Eye (tissue), 1 donor: ENCODE measurements around the gene ITPRIP.

ENCODE experiments used
- DNase-seq: peaks from one replicate; pipeline ENCODE4 v3.0.0-alpha.2; 2015

The ITPRIP gene

GRCh38 chr10:104325436-104326435 is 12.5 kb downstream of the ITPRIP start:
- no peak for DNase-seq

GRCh38 chr10:104324931-104325330 is 13.3 kb downstream of the ITPRIP start:
- no peak for DNase-seq

- DNase-seq = no peak
These were observed 14.0 kb downstream of the ITPRIP start for GRCh38 chr10:104324221-104324686.

DNA sequence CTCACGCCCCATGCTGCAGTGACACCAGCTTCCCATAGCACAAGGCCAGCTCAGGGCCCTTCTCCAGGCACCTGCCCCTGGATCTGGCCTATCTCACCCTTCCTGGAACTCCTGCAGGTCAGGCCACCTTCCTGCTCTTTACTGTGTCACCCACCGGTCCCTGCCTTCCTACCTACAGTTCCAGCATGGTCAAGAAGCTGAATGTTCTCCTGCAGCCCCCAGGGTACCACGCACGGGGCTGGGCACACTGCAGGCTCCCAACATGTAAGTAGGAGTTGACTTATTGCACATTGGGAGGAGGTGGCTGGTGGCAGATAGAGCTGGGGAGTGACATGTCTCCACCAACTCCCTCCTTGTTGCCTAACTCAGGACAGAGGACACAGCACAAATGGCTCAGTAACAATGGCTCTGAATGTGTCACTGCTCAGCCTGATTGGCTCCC is 14.5 kb downstream of the ITPRIP start:
- DNase-seq = no peak

- DNase-seq = no peak
These were observed 15.2 kb downstream of the ITPRIP start for GRCh38 chr10:104323085-104323484.

GRCh38 chr10:104322416-104322782 is 15.9 kb downstream of the ITPRIP start:
- no peak for DNase-seq

DNA sequence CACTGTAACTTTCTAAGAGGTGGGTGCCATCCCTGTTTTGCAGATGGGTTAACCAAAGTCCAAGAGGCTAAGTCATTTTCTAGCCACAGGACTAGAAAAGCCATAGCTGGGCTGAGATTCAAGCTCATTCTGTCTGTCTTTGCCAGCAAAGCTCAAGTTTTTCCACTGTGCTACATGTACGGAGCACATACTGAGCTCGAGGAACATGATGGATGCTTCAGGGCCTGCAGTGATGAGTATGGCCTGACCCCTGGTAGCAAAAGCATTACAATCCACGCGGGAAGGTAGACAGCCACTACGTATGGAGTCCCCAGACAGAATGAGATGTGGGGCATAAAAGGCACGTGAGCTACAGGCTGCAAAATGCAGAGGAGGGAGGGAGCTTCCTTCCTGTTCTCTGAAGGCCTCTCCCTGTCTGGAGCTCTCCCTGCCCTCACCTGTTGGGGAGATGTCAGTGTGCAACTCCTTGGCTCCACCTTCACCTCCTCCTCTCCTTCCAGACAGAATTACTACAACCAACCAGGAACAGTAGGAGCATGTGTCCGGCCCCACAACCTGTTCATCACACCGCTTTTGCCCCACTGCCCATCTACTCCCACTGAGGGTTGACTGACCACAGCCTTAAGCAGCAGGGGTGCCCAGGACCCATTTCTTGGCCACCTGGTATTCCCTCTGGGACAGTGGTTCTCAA is 16.4 kb downstream of the ITPRIP start:
- DNase-seq = no peak

- no peak for DNase-seq
These were observed 17.0 kb downstream of the ITPRIP start for GRCh38 chr10:104321226-104321625.

DNA sequence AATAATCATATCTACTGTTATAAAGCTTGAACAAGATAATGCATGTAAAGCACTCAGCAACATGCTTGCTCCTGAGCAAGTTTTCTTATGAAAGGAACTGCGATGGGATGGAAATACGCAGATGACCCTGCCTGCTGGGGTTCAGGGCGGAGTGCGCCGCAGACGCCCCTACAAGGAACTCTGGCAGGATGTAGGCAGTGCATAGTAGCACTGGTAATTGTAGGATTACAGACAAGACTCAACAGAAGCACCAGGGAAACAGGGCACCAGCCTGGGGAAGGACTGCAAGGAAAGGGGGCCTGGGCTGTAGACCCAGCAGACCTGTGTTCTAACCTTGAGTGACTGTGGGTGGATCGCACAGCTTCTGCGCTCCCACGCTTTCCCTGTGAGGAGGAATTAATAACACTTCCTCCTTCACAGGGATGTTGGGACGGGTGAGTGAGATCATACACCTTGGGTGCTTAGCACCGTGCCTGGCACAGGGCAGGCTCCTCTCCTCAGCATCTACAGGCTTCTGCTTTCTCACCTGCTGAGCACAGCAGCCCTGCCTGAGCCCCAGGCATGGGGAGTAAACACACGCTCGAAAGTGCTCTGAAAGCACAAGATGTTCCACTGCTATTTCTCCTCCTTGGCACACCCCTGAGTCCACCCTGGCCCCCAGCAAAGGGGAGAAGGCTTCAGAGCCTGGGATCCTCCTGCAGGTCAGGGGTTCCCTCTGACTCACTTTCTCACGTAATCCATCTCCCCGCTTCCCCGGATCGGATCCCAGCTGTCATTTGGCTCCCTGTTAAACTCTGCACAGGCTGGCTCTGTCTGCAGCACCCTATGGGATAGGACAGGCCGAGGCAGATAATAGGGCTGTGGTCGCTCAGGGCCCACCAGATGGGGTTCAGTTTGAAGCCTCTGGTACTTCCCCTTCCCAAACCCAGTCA is 19.2 kb downstream of the ITPRIP start:
- no peak for DNase-seq

DNA sequence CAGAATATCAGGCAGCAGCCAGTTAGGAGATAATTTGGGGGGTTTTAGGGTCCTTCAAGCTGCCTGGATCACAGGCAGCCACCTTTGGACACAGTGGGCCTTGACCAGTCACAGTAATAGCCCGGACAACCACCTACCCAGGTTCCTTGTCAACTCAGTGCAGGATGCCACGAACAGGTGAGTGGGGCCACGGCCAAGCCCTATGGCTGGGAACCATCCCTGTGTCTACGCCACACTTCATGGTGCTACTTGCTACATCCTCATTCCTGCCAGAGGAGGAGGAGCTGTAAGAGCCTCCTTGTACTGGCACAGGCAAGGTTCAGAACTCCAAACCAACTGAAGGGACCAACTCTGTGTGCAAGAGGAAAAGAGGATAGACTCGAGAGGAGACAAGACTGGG is 19.9 kb downstream of the ITPRIP start:
- DNase-seq = no peak

DNA sequence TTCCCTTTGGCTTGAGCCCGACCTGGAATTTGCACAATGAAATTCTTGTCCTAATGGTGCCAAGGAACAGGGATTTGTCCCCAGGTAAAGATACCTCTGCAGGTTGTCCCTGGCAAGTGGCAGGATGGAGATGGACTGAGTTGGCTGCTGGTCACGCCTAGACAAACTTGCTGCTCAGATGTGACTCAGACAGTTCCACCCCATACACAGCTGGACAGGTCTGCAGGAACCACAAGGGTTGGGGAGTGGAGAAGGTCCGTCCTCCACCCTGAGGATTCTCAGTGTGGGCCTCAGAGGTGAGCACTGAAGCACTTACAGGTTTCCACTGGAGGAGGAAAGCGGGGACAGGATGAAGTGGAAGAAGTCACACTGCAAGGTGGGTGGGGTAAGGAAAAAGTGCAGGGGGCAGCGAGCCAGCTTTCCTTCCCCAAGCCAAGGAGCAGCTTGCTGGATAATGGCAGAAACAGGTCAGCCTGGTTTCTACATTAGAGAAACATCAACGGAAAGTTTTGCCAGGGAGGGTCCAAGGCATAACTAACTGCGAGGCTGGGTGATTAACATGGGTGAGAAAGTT is 20.5 kb downstream of the ITPRIP start:
- DNase-seq = no peak

DNA sequence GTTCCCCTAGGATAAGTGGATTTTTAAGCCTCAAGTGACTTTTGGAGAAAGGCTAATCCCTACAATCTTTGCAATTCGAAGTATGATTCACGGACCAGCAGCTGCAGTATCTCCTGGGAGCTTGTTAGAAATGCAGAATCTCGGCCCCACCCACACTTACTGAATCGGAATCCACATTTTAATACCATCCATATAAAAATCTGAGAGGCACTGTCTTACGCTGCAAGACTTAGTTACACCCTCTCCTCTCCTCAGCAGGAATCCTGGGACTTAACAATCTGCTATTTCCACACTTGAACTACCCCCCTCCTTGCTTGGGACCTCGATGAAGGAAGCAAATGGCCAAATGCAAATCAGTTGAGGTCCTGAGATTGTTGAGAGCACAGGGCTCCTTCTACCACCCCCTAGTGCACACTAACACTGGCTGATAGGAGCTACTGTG is 21.0 kb downstream of the ITPRIP start:
- no peak for DNase-seq

DNA sequence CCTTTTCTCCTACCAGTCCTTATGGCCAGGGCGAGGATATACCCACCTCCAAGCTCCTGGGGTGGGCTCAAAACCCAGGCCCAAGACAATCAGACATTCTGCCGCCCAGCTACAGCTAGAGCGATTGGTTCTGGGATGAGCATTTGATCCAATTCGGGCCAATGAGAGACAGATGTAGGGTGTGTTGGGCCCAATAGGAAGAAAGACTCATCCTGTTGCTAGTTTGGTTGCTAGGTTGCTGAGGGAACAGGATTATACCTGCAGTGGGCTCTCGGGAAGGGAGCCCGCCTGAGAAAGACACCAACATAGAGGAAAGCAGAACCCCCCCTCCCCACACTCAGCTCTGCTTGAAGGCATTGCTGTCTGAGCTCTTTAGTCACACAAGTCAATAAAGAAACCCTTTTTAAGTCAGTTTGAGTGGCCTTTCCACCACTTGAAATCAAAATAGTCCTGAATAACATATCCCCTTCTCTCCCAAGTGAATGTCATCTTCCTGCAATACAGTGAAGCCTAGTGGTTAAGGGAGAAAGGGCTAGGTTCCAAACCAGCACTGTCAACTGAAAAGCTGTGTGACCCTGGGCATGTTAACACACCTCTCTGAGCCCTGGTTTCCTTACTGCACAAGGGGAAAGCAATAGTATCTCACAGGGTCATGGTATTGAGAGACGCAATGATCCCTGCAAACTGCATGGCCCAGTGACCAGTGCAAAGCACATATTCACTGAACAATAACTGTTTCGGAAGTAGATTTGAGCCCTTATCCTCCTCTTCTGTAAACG is 21.8 kb downstream of the ITPRIP start:
- DNase-seq = no peak

GRCh38 chr10:104315486-104315921 is 22.8 kb downstream of the ITPRIP start:
- no peak for DNase-seq

DNA sequence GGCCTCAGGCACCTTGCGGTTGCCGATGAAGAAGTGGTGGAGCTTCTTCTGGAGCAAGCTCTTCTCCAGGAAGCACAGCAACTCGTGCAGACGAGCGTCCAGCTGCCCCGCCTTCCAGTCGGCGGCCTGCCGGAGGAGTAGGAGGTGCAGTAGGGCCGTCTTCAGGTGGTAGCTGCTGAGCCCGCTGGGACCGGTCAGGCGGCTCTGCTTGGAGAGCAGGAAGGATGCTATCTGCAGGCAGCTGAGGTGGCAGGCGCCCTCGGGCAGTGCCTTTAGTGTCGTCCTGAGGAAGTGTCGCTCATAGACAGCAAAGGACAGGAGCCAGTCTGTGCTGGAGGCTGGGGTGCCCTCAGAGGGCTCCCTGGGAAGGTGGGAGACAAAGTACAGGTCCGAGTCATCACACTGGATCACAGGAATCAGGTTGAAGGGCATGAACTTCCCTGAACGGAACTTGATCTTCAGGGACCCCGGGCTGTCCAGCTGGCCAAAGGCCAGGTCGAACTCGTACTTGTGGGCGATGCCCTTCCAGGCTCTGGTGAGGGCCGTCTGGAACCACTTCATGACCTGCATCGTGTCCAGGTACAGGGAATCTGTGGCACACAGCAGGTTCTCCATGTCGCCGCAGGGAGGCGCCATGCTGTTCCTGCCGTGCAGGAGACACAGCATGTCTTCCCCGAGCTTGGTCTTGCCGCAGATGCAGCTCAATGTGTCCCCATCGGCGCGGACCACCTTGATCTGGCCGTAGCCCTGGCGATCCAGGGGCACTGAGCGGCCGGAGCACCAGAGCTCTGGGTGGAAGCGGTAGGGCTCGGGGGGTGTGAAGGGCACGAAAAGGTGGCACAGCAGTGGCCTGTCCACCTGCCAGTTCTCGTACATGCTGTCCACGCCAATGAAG is 23.4 kb downstream of the ITPRIP start:
- DNase-seq = no peak

GRCh38 chr10:104311184-104311720 is 27.0 kb downstream of the ITPRIP start:
- no peak for DNase-seq

DNA sequence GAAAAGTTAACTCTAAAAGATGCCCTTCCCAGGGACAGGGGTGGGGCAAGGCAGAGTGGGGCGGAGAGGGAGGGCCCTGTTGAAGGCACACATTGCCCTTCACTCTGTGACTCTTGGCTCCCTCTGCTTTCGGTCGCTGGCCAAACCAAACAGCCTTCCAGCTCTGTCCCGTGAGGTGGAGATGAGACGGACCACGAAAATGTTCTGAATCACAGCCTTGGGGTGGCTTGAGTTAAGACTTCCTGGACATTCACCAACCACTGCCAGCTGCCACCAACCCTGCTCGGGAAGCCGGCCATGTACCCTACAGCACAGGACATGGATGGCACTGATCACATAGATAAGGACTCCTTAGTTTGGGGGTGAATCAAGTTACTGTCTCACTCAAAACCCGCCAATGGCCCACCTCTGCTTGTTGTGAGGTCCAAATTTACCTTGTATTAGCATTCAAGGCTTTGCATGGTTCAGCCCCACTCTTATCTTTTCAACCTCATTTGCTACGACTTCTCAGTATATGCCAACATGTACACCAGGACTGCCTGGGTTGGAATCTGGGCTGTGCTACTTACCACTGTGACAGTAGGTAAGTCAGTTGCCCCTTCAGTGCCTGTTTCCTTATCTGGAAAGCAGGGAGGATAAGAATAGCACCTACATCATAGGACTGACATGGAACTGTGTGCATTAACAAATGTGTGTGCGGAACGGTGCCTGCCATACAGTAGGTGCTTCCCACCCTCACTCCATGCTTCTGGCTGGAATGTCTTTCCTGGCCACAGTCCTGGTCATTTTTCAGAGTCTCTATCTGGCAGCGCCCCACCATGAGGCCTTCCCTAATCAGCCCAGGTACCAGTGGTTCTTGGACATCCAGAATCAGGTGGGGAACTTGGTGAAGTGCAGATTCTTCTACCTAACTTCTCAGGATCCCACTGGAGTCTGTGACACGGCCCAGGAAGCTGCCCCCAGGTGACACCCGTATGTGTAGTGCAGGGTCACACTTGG is 28.0 kb downstream of the ITPRIP start:
- no peak for DNase-seq

DNA sequence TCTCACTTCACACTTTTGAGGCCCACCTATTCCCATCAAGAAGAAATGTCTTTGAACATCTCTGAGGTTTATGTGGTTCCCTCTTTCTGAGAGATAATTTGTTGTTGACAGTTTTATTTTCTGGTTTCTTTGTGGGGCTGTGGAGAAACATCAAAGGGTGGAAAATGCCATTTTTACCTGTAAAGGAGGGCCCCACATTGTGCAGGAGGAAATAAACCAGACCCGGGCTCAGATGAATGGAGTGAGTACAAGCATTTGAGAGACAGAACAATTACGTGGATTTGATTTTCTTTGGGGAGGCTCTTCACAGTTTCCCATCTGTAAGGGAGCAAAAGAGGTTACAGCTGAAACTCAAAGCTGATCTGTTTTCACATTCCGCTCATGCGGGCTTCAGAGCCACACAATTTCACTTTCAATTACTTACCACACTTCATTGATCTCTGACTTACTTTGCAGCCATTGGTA is 29.8 kb downstream of the ITPRIP start:
- DNase-seq = no peak
